ENCODE data around the gene MAEA.

GRCh38 chr4:1379351-1379781 is 89.7 kb downstream of the MAEA start:
- TF ChIP-seq ISL1 (CRISPR knock-in tag; IDR thresholded peaks at IDR 0.05), result no peak
- TF ChIP-seq ZFP30 (CRISPR knock-in tag; IDR thresholded peaks at IDR 0.05), result no peak
- no peak for TF ChIP-seq BACH2 (CRISPR knock-in tag; IDR thresholded peaks at IDR 0.05; ENCODE audit: borderline replicate concordance)
- no peak for TF ChIP-seq ZFP3 (CRISPR knock-in tag; IDR thresholded peaks at IDR 0.05)

All from SK-N-SH treated with all-trans-retinoic acid at 6 μM for 48 hours (cell line).